GM19455 (cell line): ENCODE results near the gene CNKSR3.
"Not testable (repeated sequence)": the region's sequence is repeated elsewhere in the genome, so short reads cannot be mapped to it uniquely, and the experiment has no call there.

ENCODE experiments used
- ATAC-seq: cut with Tn5 transposase; IDR thresholded peaks from one replicate; pipeline ENCODE4 v1.9.1; 2021; ENCODE audit not compliant: unreplicated experiment

CNKSR3 gene

GRCh38 chr6:154510144-154510905, at the start of gene CNKSR3:
Gene CNKSR3, minus strand, starts transcription at chr6:154510685. Its CDS starts 571 bp downstream, at chr6:154510114.
- ATAC-seq: peak; percentile 68

- no peak for ATAC-seq
These were observed 48.5 kb upstream of the CNKSR3 start for GRCh38 chr6:154558984-154559383.

DNA sequence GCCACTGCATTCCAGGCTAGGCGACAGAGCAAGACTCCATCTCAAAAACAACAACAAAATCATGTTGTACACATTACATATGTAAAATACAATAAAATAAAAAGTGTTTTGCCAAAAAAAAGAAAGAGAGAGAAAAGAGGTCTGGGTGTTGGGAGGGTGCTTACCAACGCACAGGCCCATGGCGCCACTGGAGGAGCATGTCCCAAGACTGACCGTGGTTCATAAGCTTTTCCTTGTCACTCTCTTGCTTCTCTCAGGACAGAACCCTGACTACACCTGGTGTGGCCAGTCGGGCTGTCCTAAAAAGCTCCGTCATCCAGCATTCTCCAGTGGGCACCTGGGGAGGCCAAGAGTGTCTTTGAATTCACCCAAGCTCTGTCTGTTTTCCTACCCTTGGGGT, 48.0 kb upstream of the CNKSR3 start:
- no peak for ATAC-seq

DNA sequence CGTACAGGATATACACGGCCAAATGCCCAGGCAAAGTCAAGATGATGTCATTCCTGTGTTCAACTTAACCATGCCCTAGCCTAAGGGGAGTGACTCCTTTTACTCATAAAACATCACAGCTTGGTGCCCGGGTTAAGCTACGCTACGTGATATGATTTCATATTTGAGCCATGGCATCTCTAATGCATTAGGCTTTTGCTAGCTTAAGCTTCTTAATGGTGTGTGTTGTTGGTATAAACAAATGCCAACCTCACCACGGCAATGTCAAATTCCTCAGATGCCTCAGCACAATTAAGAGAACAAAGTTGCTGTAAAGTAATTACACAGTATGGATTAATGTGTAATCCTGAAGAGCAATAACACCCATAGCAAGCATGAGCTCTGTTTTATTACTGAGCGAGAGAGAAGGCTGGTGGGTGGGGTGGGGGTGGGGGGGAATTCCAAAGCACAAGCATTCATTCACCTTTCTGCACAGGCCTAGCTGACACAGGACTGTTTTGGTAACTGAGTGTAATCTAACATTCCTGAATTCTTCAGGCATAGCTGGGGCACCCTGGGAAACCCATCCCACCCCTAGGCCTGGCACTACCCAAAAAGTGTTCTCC, 44.7 kb upstream of the CNKSR3 start:
- ATAC-seq: no peak

GRCh38 chr6:154554491-154554890, 44.0 kb upstream of the CNKSR3 start:
- no peak for ATAC-seq

- ATAC-seq: no peak
These were observed 40.3 kb upstream of the CNKSR3 start for GRCh38 chr6:154550779-154551178.

GRCh38 chr6:154549179-154549578, 38.7 kb upstream of the CNKSR3 start:
- ATAC-seq: no peak

- ATAC-seq: no peak
These were observed 37.8 kb upstream of the CNKSR3 start for GRCh38 chr6:154548130-154548830.

DNA sequence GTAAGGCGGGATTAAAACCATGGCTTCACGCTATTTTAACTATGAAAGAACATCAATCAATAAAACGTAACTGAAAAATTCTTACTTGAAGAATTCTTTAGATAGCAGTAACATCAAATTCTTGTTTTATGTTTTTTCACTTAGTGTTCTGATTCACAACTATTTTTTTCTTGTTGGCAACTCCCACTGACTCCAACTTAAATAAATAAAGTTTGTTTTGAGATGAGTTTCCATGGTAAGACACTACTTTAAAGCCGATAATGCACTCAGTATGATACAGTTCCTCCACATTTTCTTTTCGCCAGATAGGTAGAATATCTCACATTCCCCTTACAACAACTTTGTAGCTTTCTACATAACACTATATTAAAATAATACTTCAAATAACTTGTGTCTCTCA, 33.1 kb upstream of the CNKSR3 start:
- ATAC-seq: no peak

DNA sequence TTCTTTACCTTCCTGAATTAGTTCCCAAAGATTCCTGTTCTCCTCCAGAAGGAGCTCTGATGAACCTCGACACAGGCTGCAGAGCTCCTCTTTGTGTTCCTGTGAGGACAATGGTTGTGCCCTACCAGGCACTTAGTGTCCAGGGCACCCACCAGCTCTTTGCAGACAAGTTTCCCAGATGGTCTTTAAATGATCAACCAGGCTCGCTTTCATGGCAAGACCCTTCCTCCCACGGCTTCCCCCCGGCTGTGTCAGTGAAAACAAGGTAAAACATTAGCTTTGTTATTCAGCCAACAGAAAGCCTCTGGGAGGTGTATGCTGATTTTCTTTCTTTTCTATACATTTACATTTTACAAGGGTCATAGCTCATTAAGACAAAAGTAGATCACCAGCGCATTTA, 32.3 kb upstream of the CNKSR3 start:
- no peak for ATAC-seq

DNA sequence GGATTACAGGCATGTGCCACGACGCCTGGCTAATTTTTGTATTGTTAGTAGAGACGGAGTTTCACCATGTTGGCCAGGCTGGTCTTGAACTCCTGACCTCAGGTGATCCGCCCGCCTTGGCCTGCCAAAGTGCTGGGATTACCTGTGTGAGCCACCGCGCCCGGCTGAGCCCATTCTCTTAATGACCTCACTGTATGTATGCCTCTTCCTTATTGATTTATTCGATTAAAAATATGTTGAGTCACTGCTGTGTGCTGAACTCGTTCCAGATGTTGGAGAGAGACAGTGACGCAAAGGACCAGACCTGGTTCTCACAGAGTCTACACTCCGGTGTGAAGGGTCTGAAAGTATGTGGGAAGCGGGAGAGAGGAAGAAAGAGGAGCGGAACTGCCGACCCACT, 31.4 kb upstream of the CNKSR3 start:
- ATAC-seq: not testable (repeated sequence)

GRCh38 chr6:154539593-154540269, 29.2 kb upstream of the CNKSR3 start:
- ATAC-seq: no peak

- ATAC-seq: no peak
These were observed 28.2 kb upstream of the CNKSR3 start for GRCh38 chr6:154538640-154539191.

- ATAC-seq: no peak
These were observed 27.2 kb upstream of the CNKSR3 start for GRCh38 chr6:154537511-154538325.

- no peak for ATAC-seq
These were observed 26.5 kb upstream of the CNKSR3 start for GRCh38 chr6:154536999-154537398.

- ATAC-seq: no peak
These were observed 25.8 kb upstream of the CNKSR3 start for GRCh38 chr6:154536255-154536654.

DNA sequence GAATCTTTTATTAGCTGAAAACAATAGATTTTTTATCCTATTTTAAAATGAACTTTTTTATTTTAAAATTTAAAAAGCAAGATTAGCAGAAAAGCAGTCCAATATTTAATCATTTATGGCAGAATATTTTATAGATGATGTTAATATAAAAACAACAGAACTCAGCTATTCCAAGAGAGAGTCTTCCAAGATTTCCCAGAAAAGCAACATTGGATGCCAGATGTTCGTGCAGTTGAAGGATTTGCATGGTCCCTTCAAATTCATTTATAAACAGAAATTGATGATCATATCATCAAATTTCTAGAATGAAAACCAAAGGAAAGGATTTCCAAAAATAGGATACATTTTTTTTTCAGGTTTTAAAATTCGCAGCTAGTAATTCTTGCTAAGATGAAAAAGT, 25.4 kb upstream of the CNKSR3 start:
- ATAC-seq: no peak

- ATAC-seq: no peak
These were observed 24.7 kb upstream of the CNKSR3 start for GRCh38 chr6:154535147-154535546.

DNA sequence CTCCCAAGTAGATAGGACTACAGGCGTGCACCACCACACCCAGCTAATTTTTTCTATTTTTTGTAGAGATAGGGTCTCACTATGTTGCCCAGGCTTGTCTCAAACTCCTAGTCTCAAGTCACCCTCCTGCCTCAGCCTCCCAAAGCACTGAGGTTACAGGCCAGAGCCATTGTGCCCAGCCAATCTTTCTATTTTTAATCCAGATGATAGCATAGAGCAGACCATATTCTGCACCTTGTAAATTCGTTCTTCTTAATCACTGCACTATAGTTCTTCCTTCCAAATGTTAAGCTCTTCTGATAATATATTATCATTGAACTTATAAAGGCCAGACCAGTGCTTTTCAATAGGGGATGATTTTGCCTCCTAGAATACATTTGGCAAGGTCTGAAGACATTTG, 24.0 kb upstream of the CNKSR3 start:
- no peak for ATAC-seq

GRCh38 chr6:154532426-154532825, 21.9 kb upstream of the CNKSR3 start:
- ATAC-seq: no peak
